GM19023 (cell line): ENCODE data around the gene MISP3.

Source experiments
- ATAC-seq: cut with Tn5 transposase; IDR thresholded peaks from one replicate; pipeline ENCODE4 v1.9.1; 2021; ENCODE audit warnings: mild to moderate bottlenecking, moderate library complexity; ENCODE audit not compliant: unreplicated experiment

MISP3 gene

GRCh38 chr19:14119146-14119545, 46.6 kb downstream of the MISP3 start:
- ATAC-seq: no peak

- ATAC-seq: no peak
These were observed 47.3 kb downstream of the MISP3 start for GRCh38 chr19:14119644-14120496.

GRCh38 chr19:14120497-14120780, 47.9 kb downstream of the MISP3 start:
- no peak for ATAC-seq

GRCh38 chr19:14122924-14123323, 50.3 kb downstream of the MISP3 start:
- ATAC-seq: no peak
